Small intestine (tissue), 7 donors: ENCODE measurements around the gene ERVFRD-1. TPM values are rescaled to one million over a fixed set of nuclear protein-coding genes. Genes with fewer than 3 reads are reported as not detected.

ENCODE experiments used
- DNase-seq, 2 donors: peaks; one replicate each; pipeline versions ENCODE4 v3.0.0 to v3.0.0-alpha.2; 2013
- FAIRE-seq: peaks from 2 replicates; lab custom pipeline; 2012; peaks lifted over from hg19 to GRCh38; lab: Jason Lieb, UNC
- H3K27ac ChIP-seq, 3 donors: one replicate each; pipeline ENCODE4 v1.5.1; 2013; ENCODE audit warnings: low read length in 2 of 3, mild to moderate bottlenecking in 2 of 3, control low read depth in 1 of 3, inconsistent platforms in 1 of 3, low read depth in 1 of 3, moderate library complexity in 1 of 3
- H3K27me3 ChIP-seq, 3 donors: one replicate each; pipeline ENCODE4 v1.6.1; 2013; ENCODE audit warnings: low read length in 3 of 3, inconsistent platforms in 1 of 3; ENCODE audit not compliant: control insufficient read depth in 3 of 3, insufficient read depth in 3 of 3
- H3K36me3 ChIP-seq, 3 donors: one replicate each; pipeline ENCODE4 v1.6.1; 2013; ENCODE audit warnings: low read length in 3 of 3, inconsistent platforms in 1 of 3, low read depth in 1 of 3, mild to moderate bottlenecking in 1 of 3, moderate library complexity in 1 of 3; ENCODE audit not compliant: control insufficient read depth in 3 of 3, insufficient read depth in 2 of 3
- H3K4me1 ChIP-seq, 3 donors: one replicate each; pipeline ENCODE4 v1.6.1; 2013; ENCODE audit warnings: low read length in 2 of 3, inconsistent platforms in 1 of 3, low read depth in 1 of 3, mild to moderate bottlenecking in 1 of 3, moderate library complexity in 1 of 3; ENCODE audit not compliant: control insufficient read depth in 3 of 3, insufficient read depth in 2 of 3
- H3K4me3 ChIP-seq, 3 donors: one replicate each; pipeline ENCODE4 v1.5.1; 2013; ENCODE audit warnings: low read length in 3 of 3, control low read depth in 1 of 3, inconsistent platforms in 1 of 3, low read depth in 1 of 3, mild to moderate bottlenecking in 1 of 3, moderate library complexity in 1 of 3
- H3K9me3 ChIP-seq, 2 donors: one replicate each; pipeline ENCODE4 v1.6.1; 2013; ENCODE audit warnings: low read depth in 1 of 2, low read length in 1 of 2; ENCODE audit not compliant: control insufficient read depth in 2 of 2, insufficient read depth in 1 of 2
- WGBS, 3 donors: extraction: QIAGEN DNeasy Blood & Tissue Kit; methylation state at CpG; one replicate each; pipeline ENCODE4 v1.1.7; 2013; 5-methylcytosine and 5-hydroxymethylcytosine counted together
- polyA plus RNA-seq, 4 donors: library from polyadenylated mRNA; stranded (reverse) in 3 of 4; unstranded in 1 of 4; fragments of 200-250 nt in 3 of 4; fragments of 120-200 nt in 1 of 4; gene quantifications; one replicate each; pipeline versions ENCODE4 v1.2.1 to v1.2.3, GENCODE V29; 2013
- donor health status: healthy with polysubstance abuse.
- donor health status: control.
- donor health status: control.
- donor health status: Bipolar disorder and iron deficiency.
- donor health status: healthy.

The ERVFRD-1 gene
- polyA plus RNA-seq, 4 donors, result 0.10 to 3.6 TPM; not detected in 2

DNA sequence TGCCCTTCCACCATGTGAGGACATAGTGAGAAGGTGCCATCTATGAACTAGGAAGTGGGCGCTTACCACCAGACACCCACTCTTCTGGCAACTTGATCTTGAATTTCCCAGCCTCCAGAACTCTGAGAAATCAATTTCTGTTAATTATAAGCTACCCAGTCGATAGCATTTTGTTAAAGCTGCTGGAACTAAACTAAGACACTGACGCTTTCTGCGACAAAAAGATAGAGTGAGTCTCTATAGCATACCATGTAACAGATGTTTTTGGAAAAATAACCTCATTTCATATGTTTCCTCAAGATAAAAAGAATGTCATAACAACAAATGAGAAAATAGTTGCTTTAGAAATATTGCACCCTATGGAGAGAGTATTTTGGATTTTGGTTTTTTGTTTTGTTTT lies 33.3 kb downstream of the ERVFRD-1 start:
- H3K4me1 ChIP-seq, result no peaks in the 10 kb centered on the region
- no peaks in the 10 kb centered on the region for H3K9me3 ChIP-seq
- DNase-seq (no peak), FAIRE-seq (no peak)
- 81 to 89% (median 87%) methylated on average over 4 of the region's 4 CpGs for WGBS, 3 donors
- no peaks in the 10 kb centered on the region for H3K36me3 ChIP-seq
- no peak overlapping the region for H3K4me3 ChIP-seq
- H3K27ac ChIP-seq, result no peak overlapping the region
- H3K27me3 ChIP-seq, result no peaks in the 10 kb centered on the region

- no peaks in the 10 kb centered on the region for H3K9me3 ChIP-seq
- H3K4me1 ChIP-seq, result no peaks in the 10 kb centered on the region
- H3K4me3 ChIP-seq, result no peak overlapping the region
- H3K36me3 ChIP-seq, result no peaks in the 10 kb centered on the region
- DNase-seq, result no peak
- no peaks in the 10 kb centered on the region for H3K27me3 ChIP-seq
- no peak for FAIRE-seq
- H3K27ac ChIP-seq, result no peak overlapping the region
- 71 to 91% (median 82%) methylated on average over 2 of the region's 2 CpGs for WGBS, 3 donors
Observed at GRCh38 chr6:11076540-11076939, 35.0 kb downstream of the ERVFRD-1 start.

- Histone ChIP-seq H3K9me3 (no peaks in the 10 kb centered on the region), H3K27ac (no peak overlapping the region), H3K4me1 (peaks cover 0 to 4% (median 0%) of the 10 kb centered on the region in 3 donors), H3K27me3 (no peaks in the 10 kb centered on the region), H3K36me3 (no peaks in the 10 kb centered on the region), H3K4me3 (no peak overlapping the region)
- no peak for DNase-seq
- 83 to 97% (median 97%) methylated on average over 4 of the region's 4 CpGs for WGBS, 3 donors
- FAIRE-seq, result no peak
Observed at GRCh38 chr6:11072101-11072500, 39.4 kb downstream of the ERVFRD-1 start.

- WGBS, 3 donors, result 43 to 54% (median 50%) methylated on average over 2 of the region's 2 CpGs
- Histone ChIP-seq H3K36me3 (no peaks in the 10 kb centered on the region), H3K4me3 (no peak overlapping the region), H3K27ac (no peak overlapping the region), H3K4me1 (peaks cover 0 to 11% (median 0%) of the 10 kb centered on the region in 3 donors), H3K9me3 (no peaks in the 10 kb centered on the region), H3K27me3 (no peaks in the 10 kb centered on the region)
- DNase-seq (no peak), FAIRE-seq (no peak)
Observed at GRCh38 chr6:11069760-11070159, 41.8 kb downstream of the ERVFRD-1 start.

DNA sequence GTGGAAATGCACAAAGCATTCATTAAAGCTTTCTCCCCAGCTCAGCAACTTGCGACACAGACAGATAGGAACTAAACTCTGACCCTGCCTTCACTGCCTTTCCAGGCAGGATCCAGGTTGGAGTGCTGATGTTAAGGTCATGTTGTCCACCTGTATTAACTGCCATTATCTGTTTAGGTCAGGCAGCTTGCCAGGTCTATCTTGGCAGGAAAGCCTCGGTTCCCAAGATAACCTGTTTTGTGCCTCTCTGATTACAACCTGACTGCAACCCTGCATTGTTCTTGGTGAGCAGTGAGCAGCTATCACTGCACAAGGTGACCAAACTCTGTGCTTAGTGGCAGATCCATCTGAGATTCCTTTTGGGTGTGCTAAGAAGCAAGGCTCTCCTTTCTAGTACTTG lies 44.2 kb downstream of the ERVFRD-1 start:
- 6 to 43% (median 25%) methylated on average over 2 of the region's 2 CpGs for WGBS, 3 donors
- no peaks in the 10 kb centered on the region for H3K27me3 ChIP-seq
- no peaks in the 10 kb centered on the region for H3K9me3 ChIP-seq
- peak overlapping the region in 1 of 3 donors; percentile 55 for H3K27ac ChIP-seq
- no peaks in the 10 kb centered on the region for H3K36me3 ChIP-seq
- DNase-seq (peak; percentile 60 to 81), FAIRE-seq (no peak)
- peaks cover 0 to 11% (median 0%) of the 10 kb centered on the region in 3 donors for H3K4me1 ChIP-seq
- no peak overlapping the region for H3K4me3 ChIP-seq

DNA sequence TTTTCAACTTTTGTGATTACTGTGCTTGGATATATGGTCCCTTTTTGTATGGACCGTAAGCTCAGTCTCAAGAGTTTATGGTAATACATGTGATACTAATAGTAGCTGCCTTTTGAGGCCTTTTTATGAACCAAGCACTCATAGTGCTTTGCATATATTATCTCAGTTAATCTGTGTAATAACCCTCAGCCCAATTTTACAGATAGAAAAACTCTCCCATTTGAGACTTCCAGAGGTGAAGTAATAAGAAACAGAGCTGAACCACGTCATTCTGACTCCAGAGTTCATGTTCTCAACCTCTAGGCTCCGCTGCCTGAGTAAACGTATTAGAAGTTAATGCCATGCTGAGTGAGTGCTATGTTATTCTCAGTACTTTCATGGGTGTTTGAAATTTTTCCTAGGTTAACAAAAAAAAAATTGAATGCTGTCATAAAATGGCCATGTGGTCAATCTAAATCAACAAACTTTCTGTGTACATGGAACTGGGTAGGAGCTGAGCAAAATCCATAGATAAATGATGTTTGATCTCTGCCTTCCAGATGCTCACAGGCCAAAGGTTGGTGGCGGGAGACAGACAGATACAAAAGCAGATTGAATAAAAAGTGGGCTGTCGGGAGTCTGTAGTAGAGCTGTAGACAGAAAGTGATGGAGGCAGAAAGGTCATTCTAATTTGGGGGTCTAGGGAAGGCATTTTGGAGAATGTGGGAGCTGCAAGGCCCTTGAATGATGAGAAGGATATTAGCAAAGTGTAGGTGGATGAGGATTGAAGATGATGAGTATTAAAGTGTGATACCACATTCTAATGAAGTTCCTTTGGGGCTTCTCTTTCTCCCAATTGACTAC lies 44.8 kb downstream of the ERVFRD-1 start:
- H3K9me3 ChIP-seq, result no peaks in the 10 kb centered on the region
- H3K4me1 ChIP-seq, result peaks cover 0 to 11% (median 0%) of the 10 kb centered on the region in 3 donors
- no peaks in the 10 kb centered on the region for H3K27me3 ChIP-seq
- DNase-seq, result peak; percentile 25 to 41
- 42 to 74% (median 48%) methylated on average over 6 of the region's 6 CpGs for WGBS, 3 donors
- no peak overlapping the region for H3K4me3 ChIP-seq
- no peaks in the 10 kb centered on the region for H3K36me3 ChIP-seq
- no peak for FAIRE-seq
- peak overlapping the region in 1 of 3 donors; percentile 55 for H3K27ac ChIP-seq

DNA sequence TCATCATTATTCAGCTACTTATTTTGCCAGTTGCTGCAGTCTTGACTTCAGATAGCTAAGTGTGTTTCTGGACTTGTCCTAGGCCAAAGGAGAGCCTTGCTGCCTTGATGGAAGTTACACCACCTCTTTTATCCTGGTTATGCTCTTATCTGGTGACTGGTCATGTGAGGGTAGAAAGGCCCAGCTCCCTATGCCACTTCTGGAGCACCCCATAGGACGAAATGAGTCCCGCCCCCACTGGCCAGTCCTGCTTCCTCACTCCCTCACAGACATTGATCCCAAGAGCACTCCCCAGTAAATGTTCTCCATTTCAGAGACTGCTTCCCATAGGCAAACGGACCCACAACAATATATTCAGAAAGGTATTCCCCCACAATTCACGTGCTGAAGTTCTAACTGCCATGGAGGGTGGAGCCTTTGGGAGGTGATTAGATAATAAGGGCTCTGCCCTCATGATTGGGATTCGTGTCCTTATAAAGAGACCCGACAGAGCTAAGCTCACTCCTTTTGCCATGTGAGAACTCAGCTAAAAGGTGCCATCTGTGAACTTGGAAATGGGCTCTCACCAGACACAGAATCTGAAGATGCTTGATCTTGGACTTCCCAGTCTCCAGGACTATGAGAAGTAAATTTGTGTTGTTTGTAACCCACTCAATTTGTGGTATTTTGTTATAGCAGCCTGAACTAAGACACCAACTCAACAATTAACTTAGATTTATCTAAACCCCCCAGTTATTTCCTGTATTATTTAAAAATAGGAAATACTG lies 45.9 kb downstream of the ERVFRD-1 start:
- Histone ChIP-seq H3K27me3 (no peaks in the 10 kb centered on the region), H3K27ac (no peak overlapping the region), H3K9me3 (no peaks in the 10 kb centered on the region), H3K4me1 (peaks cover 0 to 11% (median 0%) of the 10 kb centered on the region in 3 donors), H3K36me3 (no peaks in the 10 kb centered on the region), H3K4me3 (no peak overlapping the region)
- 67 to 77% (median 73%) methylated on average over 6 of the region's 6 CpGs for WGBS, 3 donors
- DNase-seq (peak in 1 of 2 donors; percentile 9), FAIRE-seq (no peak)

GRCh38 chr6:11064836-11065235 lies 46.7 kb downstream of the ERVFRD-1 start:
- H3K27ac ChIP-seq, result no peak overlapping the region
- FAIRE-seq, result no peak
- H3K4me1 ChIP-seq, result peaks cover 0 to 11% (median 0%) of the 10 kb centered on the region in 3 donors
- H3K27me3 ChIP-seq, result no peaks in the 10 kb centered on the region
- 76 to 92% (median 80%) methylated on average over 3 of the region's 3 CpGs for WGBS, 3 donors
- no peaks in the 10 kb centered on the region for H3K36me3 ChIP-seq
- no peaks in the 10 kb centered on the region for H3K9me3 ChIP-seq
- DNase-seq, result no peak
- H3K4me3 ChIP-seq, result no peak overlapping the region
